GM06990 (cell line): ENCODE results near the gene MTUS2.

Experiments
- DNase-seq: peaks from one replicate; pipeline ENCODE4 v3.0.0-alpha.2; 2011; ENCODE audit not compliant: insufficient read length; ENCODE audit errors: extremely low read depth
- H3K27me3 ChIP-seq: replicated peaks from 2 replicates; pipeline ENCODE4 v1.6.0; 2011; ENCODE audit warnings: low read length; ENCODE audit not compliant: control insufficient read depth, insufficient read depth
- H3K36me3 ChIP-seq: 2 replicates; pipeline ENCODE4 v1.5.1; 2011; ENCODE audit warnings: low read length; ENCODE audit not compliant: control insufficient read depth, insufficient read depth
- H3K4me3 ChIP-seq: replicated peaks from 2 replicates; pipeline ENCODE4 v1.5.1; 2011; ENCODE audit warnings: low read depth, mild to moderate bottlenecking, control low read depth, low read length
- CTCF ChIP-seq: IDR thresholded peaks from 2 replicates; pipeline ENCODE4 v1.5.1; 2011; ENCODE audit warnings: low read length, control low read depth, mild to moderate bottlenecking, inconsistent platforms; ENCODE audit not compliant: insufficient read depth, poor library complexity, severe bottlenecking

The MTUS2 gene

DNA sequence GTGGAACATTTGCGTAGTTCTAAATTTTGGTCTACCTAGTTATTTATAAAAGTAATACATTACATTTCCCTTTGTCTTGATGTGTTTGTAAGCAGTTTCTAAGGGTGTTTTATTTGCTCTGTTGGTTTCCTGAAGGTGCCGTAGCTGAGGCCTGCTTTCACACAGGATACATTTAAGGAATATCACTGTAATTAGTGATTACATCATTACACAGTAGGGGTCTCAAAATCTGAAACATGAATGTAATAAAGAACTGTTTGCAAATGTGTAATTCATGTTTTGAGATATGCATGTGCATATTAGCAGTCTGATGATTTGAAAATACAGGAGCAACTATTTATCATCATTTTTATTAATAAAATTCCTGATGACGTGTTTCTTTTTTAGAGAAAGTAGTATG lies 281.8 kb downstream of the MTUS2 start:
- DNase-seq: no peak
- H3K4me3 ChIP-seq: no peak overlapping the region
- H3K36me3 ChIP-seq: no peaks in the 10 kb centered on the region
- no peak for TF ChIP-seq CTCF
- H3K27me3 ChIP-seq: no peaks in the 10 kb centered on the region

DNA sequence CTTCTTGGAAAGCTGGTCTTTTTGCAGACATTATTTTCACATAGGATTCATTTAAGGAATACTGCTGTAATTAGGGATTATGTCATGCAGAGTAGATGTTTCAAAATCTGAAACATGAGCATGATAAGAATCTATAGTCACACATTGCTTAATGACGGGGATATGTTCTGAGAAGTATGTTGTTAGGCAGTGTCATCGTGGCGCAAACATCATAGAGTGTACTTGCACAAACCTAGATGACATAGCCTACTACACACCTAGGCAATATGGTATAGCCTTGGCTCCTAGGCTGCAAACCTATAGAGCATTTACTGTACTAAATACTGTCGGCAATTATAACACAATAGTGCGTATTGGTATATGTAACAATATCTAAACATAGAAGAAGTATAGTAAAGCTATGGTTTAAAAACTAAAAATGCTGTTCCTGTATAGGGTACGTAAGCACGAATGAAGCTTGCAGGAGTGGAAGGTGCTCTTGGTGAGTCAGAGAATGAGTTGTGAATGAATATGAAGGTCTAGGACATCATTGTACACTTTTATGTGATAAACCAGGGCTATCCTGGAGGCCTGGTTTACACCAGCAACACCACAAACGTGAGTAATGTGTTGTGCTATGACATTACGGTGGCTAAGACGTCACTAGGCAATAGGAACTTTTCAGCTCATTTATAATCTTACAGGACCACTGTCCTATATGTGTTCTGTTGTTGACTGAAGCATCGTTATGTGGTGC lies 283.1 kb downstream of the MTUS2 start:
- H3K27me3 ChIP-seq: no peaks in the 10 kb centered on the region
- H3K36me3 ChIP-seq: no peaks in the 10 kb centered on the region
- no peak for TF ChIP-seq CTCF
- DNase-seq: no peak
- H3K4me3 ChIP-seq: no peak overlapping the region

DNA sequence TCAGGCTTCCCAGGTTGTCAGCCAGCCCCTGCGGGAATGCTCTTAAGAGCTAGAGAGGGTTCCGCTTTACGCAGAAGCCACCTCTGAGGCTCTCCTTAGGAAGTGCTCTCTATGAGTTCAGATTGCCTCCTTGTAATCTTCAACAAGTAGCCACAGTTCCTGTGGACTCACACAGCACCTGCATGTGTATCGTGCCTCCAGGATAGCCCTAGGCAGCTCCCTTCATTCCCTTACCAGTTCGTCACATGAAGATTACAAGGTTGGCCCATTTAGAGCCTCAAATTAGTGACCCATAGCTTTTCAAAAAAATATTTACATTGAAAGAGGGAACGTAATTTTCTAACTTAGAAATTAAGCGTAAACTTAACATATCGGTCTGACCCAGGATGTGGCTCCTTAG lies 284.3 kb downstream of the MTUS2 start:
- Histone ChIP-seq H3K27me3 (no peaks in the 10 kb centered on the region), H3K4me3 (no peak overlapping the region), H3K36me3 (no peaks in the 10 kb centered on the region)
- no peak for TF ChIP-seq CTCF
- DNase-seq: no peak

DNA sequence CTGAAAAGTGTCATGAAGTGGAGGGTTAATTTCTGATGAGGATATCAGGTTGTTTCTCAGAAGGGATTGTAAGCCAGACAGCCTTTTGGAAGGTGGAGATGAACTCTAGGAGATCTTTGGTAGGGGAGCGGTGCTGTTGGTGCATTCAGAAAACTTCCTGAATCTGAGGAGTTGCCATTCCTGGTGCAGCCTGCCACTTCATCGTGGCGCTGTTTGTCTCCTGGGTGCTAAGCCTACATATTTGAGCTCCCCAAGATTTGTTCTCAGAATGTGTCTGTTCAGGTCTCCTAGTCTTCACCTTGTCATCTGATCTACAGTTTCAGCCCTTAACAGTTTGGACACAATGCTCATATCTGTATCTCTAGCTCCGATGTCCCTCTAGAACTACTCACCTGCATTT lies 285.6 kb downstream of the MTUS2 start:
- H3K4me3 ChIP-seq: no peak overlapping the region
- no peaks in the 10 kb centered on the region for H3K36me3 ChIP-seq
- peak; percentile 44 for TF ChIP-seq CTCF
- DNase-seq: no peak
- no peaks in the 10 kb centered on the region for H3K27me3 ChIP-seq

- Histone ChIP-seq H3K36me3 (no peaks in the 10 kb centered on the region), H3K4me3 (no peak overlapping the region), H3K27me3 (no peaks in the 10 kb centered on the region)
- DNase-seq: no peak
- TF ChIP-seq CTCF: no peak
Measured at GRCh38 chr13:29106651-29107050, 286.5 kb downstream of the MTUS2 start.
